ENCODE data around the gene LARP4.
A peak's percentile ranks its signal among the peaks of the same experiment; 100 is the strongest.

Gene LARP4

GRCh38 chr12:50453872-50454271 lies 53.2 kb downstream of the LARP4 start:
- peak in 1 of 2 donors; percentile 5 for DNase-seq
- WGBS (ENCODE audit: extremely low coverage, insufficient coverage, insufficient read length): no CpG with 5 or more reads among the region's 5 CpGs
- H3K27ac ChIP-seq (ENCODE audit: low read depth, low read length): no peak overlapping the region

GRCh38 chr12:50458606-50459005 lies 57.9 kb downstream of the LARP4 start:
- Histone ChIP-seq H3K4me3 (ENCODE audit: low read depth, low read length) (no peak overlapping the region), H4K8ac (ENCODE audit: low read depth, low read length) (no peak overlapping the region), H3K79me2 (ENCODE audit: control insufficient read depth, insufficient read depth, low read length, poor library complexity) (no peaks in the 10 kb centered on the region), H2AK5ac (ENCODE audit: low read length) (no peak overlapping the region), H3K27me3 (ENCODE audit: insufficient read depth, low read length) (no peaks in the 10 kb centered on the region), H2BK120ac (ENCODE audit: insufficient read depth, low read length, poor library complexity) (no peak overlapping the region), H3K9ac (ENCODE audit: low read length) (no peak overlapping the region), H3K18ac (ENCODE audit: low read length) (no peak overlapping the region), H3K9me3 (ENCODE audit: insufficient read depth, low read depth, low read length) (peaks cover 2% of the 10 kb centered on the region), H3K27ac (ENCODE audit: low read depth, low read length) (no peak overlapping the region), H2BK12ac (ENCODE audit: low read length) (no peak overlapping the region), H3K4me2 (ENCODE audit: low read length) (no peak overlapping the region), H2AFZ (ENCODE audit: insufficient read depth, low read length, poor library complexity) (no peak overlapping the region), H4K91ac (ENCODE audit: low read depth, low read length) (no peak overlapping the region), H3K14ac (ENCODE audit: low read length) (no peak overlapping the region), H3K4me1 (ENCODE audit: control insufficient read depth in 1 of 2, insufficient read depth in 2 of 2, low read length in 2 of 2) (no peaks in the 10 kb centered on the region), H3K79me1 (ENCODE audit: low read length) (no peaks in the 10 kb centered on the region), H3K4ac (ENCODE audit: low read depth, low read length) (no peak overlapping the region), H2BK5ac (ENCODE audit: low read depth, low read length, poor library complexity) (no peak overlapping the region), H3K36me3 (ENCODE audit: control insufficient read depth in 1 of 2, insufficient read depth in 2 of 2, low read length in 2 of 2) (peaks cover 18 to 22% of the 10 kb centered on the region in 2 experiments), H3K23ac (ENCODE audit: low read length) (no peak overlapping the region), H4K12ac (ENCODE audit: low read depth, low read length) (no peak overlapping the region)
- DNase-seq: peak in 1 of 2 donors; percentile 35

More at GRCh38 chr12:50453872-50454271, 53.2 kb downstream of the LARP4 start:
- H3K14ac ChIP-seq (ENCODE audit: low read length): no peak overlapping the region
- H3K36me3 ChIP-seq (ENCODE audit: control insufficient read depth in 1 of 2, insufficient read depth in 2 of 2, low read length in 2 of 2): peaks cover 4 to 9% of the 10 kb centered on the region in 2 experiments
- H2BK12ac ChIP-seq (ENCODE audit: low read length): no peak overlapping the region
- no peak overlapping the region for H3K18ac ChIP-seq (ENCODE audit: low read length)
- no peak overlapping the region for H3K23ac ChIP-seq (ENCODE audit: low read length)
- H2BK120ac ChIP-seq (ENCODE audit: insufficient read depth, low read length, poor library complexity): no peak overlapping the region
- no peak overlapping the region for H2AFZ ChIP-seq (ENCODE audit: insufficient read depth, low read length, poor library complexity)
- H2AK5ac ChIP-seq (ENCODE audit: low read length): no peak overlapping the region
- H4K12ac ChIP-seq (ENCODE audit: low read depth, low read length): no peak overlapping the region
- H3K4me1 ChIP-seq (ENCODE audit: control insufficient read depth in 1 of 2, insufficient read depth in 2 of 2, low read length in 2 of 2): no peaks in the 10 kb centered on the region
- no peaks in the 10 kb centered on the region for H3K9me3 ChIP-seq (ENCODE audit: insufficient read depth, low read depth, low read length)
- no peak overlapping the region for H3K4me2 ChIP-seq (ENCODE audit: low read length)
- H4K8ac ChIP-seq (ENCODE audit: low read depth, low read length): no peak overlapping the region
- H3K4me3 ChIP-seq (ENCODE audit: low read depth, low read length): no peak overlapping the region
- H3K4ac ChIP-seq (ENCODE audit: low read depth, low read length): no peak overlapping the region
- no peak overlapping the region for H2BK5ac ChIP-seq (ENCODE audit: low read depth, low read length, poor library complexity)
- H3K9ac ChIP-seq (ENCODE audit: low read length): no peak overlapping the region
- H3K79me2 ChIP-seq (ENCODE audit: control insufficient read depth, insufficient read depth, low read length, poor library complexity): no peaks in the 10 kb centered on the region
- H3K27me3 ChIP-seq (ENCODE audit: insufficient read depth, low read length): no peaks in the 10 kb centered on the region
- no peak overlapping the region for H4K91ac ChIP-seq (ENCODE audit: low read depth, low read length)
- H3K79me1 ChIP-seq (ENCODE audit: low read length): no peaks in the 10 kb centered on the region

GRCh38 chr12:50467439-50467838 lies 66.8 kb downstream of the LARP4 start:
- Histone ChIP-seq H2AFZ (ENCODE audit: insufficient read depth, low read length, poor library complexity) (no peak overlapping the region), H3K4me1 (ENCODE audit: control insufficient read depth in 1 of 2, insufficient read depth in 2 of 2, low read length in 2 of 2) (no peaks in the 10 kb centered on the region), H3K9me3 (ENCODE audit: insufficient read depth, low read depth, low read length) (peaks cover 2% of the 10 kb centered on the region), H2BK120ac (ENCODE audit: insufficient read depth, low read length, poor library complexity) (no peak overlapping the region), H4K91ac (ENCODE audit: low read depth, low read length) (no peak overlapping the region), H3K27ac (ENCODE audit: low read depth, low read length) (no peak overlapping the region), H3K23ac (ENCODE audit: low read length) (no peak overlapping the region), H3K36me3 (ENCODE audit: control insufficient read depth in 1 of 2, insufficient read depth in 2 of 2, low read length in 2 of 2) (peaks cover 23 to 31% of the 10 kb centered on the region in 2 experiments), H2BK12ac (ENCODE audit: low read length) (no peak overlapping the region), H3K14ac (ENCODE audit: low read length) (no peak overlapping the region), H3K79me2 (ENCODE audit: control insufficient read depth, insufficient read depth, low read length, poor library complexity) (no peaks in the 10 kb centered on the region), H2AK5ac (ENCODE audit: low read length) (no peak overlapping the region), H3K4ac (ENCODE audit: low read depth, low read length) (no peak overlapping the region), H3K4me3 (ENCODE audit: low read depth, low read length) (no peak overlapping the region), H3K9ac (ENCODE audit: low read length) (no peak overlapping the region), H4K12ac (ENCODE audit: low read depth, low read length) (no peak overlapping the region), H3K27me3 (ENCODE audit: insufficient read depth, low read length) (no peaks in the 10 kb centered on the region), H3K4me2 (ENCODE audit: low read length) (no peak overlapping the region), H2BK5ac (ENCODE audit: low read depth, low read length, poor library complexity) (no peak overlapping the region), H3K79me1 (ENCODE audit: low read length) (no peaks in the 10 kb centered on the region), H3K18ac (ENCODE audit: low read length) (no peak overlapping the region), H4K8ac (ENCODE audit: low read depth, low read length) (no peak overlapping the region)
- WGBS (ENCODE audit: extremely low coverage, insufficient coverage, insufficient read length): no CpG with 5 or more reads among the region's 3 CpGs
- DNase-seq: no peak

GRCh38 chr12:50477241-50477832 lies 76.7 kb downstream of the LARP4 start:
- no CpG with 5 or more reads among the region's 1 CpG for WGBS (ENCODE audit: extremely low coverage, insufficient coverage, insufficient read length)
- H3K4ac ChIP-seq (ENCODE audit: low read depth, low read length): no peak overlapping the region
- H4K91ac ChIP-seq (ENCODE audit: low read depth, low read length): no peak overlapping the region

More at GRCh38 chr12:50477241-50477832, 76.7 kb downstream of the LARP4 start:
- no peak overlapping the region for H2BK120ac ChIP-seq (ENCODE audit: insufficient read depth, low read length, poor library complexity)
- H2BK5ac ChIP-seq (ENCODE audit: low read depth, low read length, poor library complexity): no peak overlapping the region
- peaks cover 10 to 14% of the 10 kb centered on the region in 2 experiments for H3K36me3 ChIP-seq (ENCODE audit: control insufficient read depth in 1 of 2, insufficient read depth in 2 of 2, low read length in 2 of 2)
- H3K79me1 ChIP-seq (ENCODE audit: low read length): no peaks in the 10 kb centered on the region
- H3K4me3 ChIP-seq (ENCODE audit: low read depth, low read length): no peak overlapping the region
- H2AK5ac ChIP-seq (ENCODE audit: low read length): no peak overlapping the region
- no peak overlapping the region for H2BK12ac ChIP-seq (ENCODE audit: low read length)
- no peaks in the 10 kb centered on the region for H3K79me2 ChIP-seq (ENCODE audit: control insufficient read depth, insufficient read depth, low read length, poor library complexity)
- H3K4me2 ChIP-seq (ENCODE audit: low read length): no peak overlapping the region
- no peak overlapping the region for H3K14ac ChIP-seq (ENCODE audit: low read length)
- H3K9me3 ChIP-seq (ENCODE audit: insufficient read depth, low read depth, low read length): no peaks in the 10 kb centered on the region
- DNase-seq: no peak
- no peak overlapping the region for H3K18ac ChIP-seq (ENCODE audit: low read length)
- no peak overlapping the region for H3K9ac ChIP-seq (ENCODE audit: low read length)
- H4K12ac ChIP-seq (ENCODE audit: low read depth, low read length): no peak overlapping the region
- no peaks in the 10 kb centered on the region for H3K27me3 ChIP-seq (ENCODE audit: insufficient read depth, low read length)
- H3K27ac ChIP-seq (ENCODE audit: low read depth, low read length): no peak overlapping the region
- no peak overlapping the region for H2AFZ ChIP-seq (ENCODE audit: insufficient read depth, low read length, poor library complexity)
- H3K4me1 ChIP-seq (ENCODE audit: control insufficient read depth in 1 of 2, insufficient read depth in 2 of 2, low read length in 2 of 2): no peaks in the 10 kb centered on the region
- H3K23ac ChIP-seq (ENCODE audit: low read length): no peak overlapping the region
- H4K8ac ChIP-seq (ENCODE audit: low read depth, low read length): no peak overlapping the region

Data from trophoblast cell (in vitro differentiated cells and primary cell).